Chondrocyte (in vitro differentiated cells): ENCODE data around the gene AQP3. TPM values are rescaled to one million over a fixed set of nuclear protein-coding genes. Genes with fewer than 3 reads are reported as not detected.

Experiments used
- DNase-seq: peaks from one replicate; pipeline ENCODE4 v3.0.0; 2021; ENCODE audit warnings: mixed read lengths, low spot score
- H3K27ac Mint-ChIP-seq: one replicate; pipeline ENCODE4 v1.8.0; 2021; ENCODE audit warnings: mild to moderate bottlenecking, moderate library complexity, mixed read lengths; ENCODE audit not compliant: unreplicated experiment
- H3K27me3 Mint-ChIP-seq: 2 replicates; pipeline ENCODE4 v1.8.0; 2021; ENCODE audit warnings: low read depth, mixed read lengths
- H3K36me3 Mint-ChIP-seq: 2 replicates; pipeline ENCODE4 v1.8.0; 2021; ENCODE audit warnings: low read depth, mixed read lengths
- H3K4me1 Mint-ChIP-seq: 2 replicates; pipeline ENCODE4 v1.8.0; 2021; ENCODE audit warnings: low read depth, mild to moderate bottlenecking, mixed read lengths
- H3K4me3 Mint-ChIP-seq: one replicate; pipeline ENCODE4 v1.8.0; 2021; ENCODE audit warnings: mild to moderate bottlenecking, moderate library complexity, mixed read lengths; ENCODE audit not compliant: unreplicated experiment
- H3K9me3 Mint-ChIP-seq: 2 replicates; pipeline ENCODE4 v1.8.0; 2021; ENCODE audit warnings: low read depth, mixed read lengths
- CTCF ChIP-seq: fragments of 200-600 bp; sonication (generic); IDR thresholded peaks from 2 replicates; pipeline ENCODE4 v1.5.0; 2021; ENCODE audit warnings: antibody characterized with exemption, mild to moderate bottlenecking, moderate library complexity
- total RNA-seq: library from RNA; stranded (reverse); gene quantifications from 3 replicates; pipeline ENCODE4 v1.2.1, GENCODE V29; 2021

Gene AQP3
- total RNA-seq, 1 donor from 2014 or later: 3.6 TPM

- no peak overlapping the region for H3K4me3 Mint-ChIP-seq
- no peak for TF ChIP-seq CTCF
- H3K36me3 Mint-ChIP-seq: no peaks in the 10 kb centered on the region
- H3K27ac Mint-ChIP-seq: no peak overlapping the region
- H3K4me1 Mint-ChIP-seq: peaks cover 3% of the 10 kb centered on the region
- no peaks in the 10 kb centered on the region for H3K9me3 Mint-ChIP-seq
- no peak for DNase-seq
- H3K27me3 Mint-ChIP-seq: peaks cover 5% of the 10 kb centered on the region
These were observed 12.9 kb downstream of the AQP3 start for GRCh38 chr9:33434317-33435105.

GRCh38 chr9:33433871-33434270 is 13.5 kb downstream of the AQP3 start:
- TF ChIP-seq CTCF: no peak
- H3K9me3 Mint-ChIP-seq: no peaks in the 10 kb centered on the region
- no peaks in the 10 kb centered on the region for H3K36me3 Mint-ChIP-seq
- no peak overlapping the region for H3K4me3 Mint-ChIP-seq
- H3K4me1 Mint-ChIP-seq: peaks cover 3% of the 10 kb centered on the region
- DNase-seq: no peak
- peaks cover 5% of the 10 kb centered on the region for H3K27me3 Mint-ChIP-seq
- H3K27ac Mint-ChIP-seq: no peak overlapping the region

GRCh38 chr9:33431420-33431819 is 16.0 kb downstream of the AQP3 start:
- TF ChIP-seq CTCF: no peak
- Mint-ChIP-seq H3K9me3 (no peaks in the 10 kb centered on the region), H3K4me1 (no peaks in the 10 kb centered on the region), H3K4me3 (no peak overlapping the region), H3K36me3 (no peaks in the 10 kb centered on the region), H3K27ac (no peak overlapping the region), H3K27me3 (peaks cover 5% of the 10 kb centered on the region)
- no peak for DNase-seq

GRCh38 chr9:33430942-33431341 is 16.5 kb downstream of the AQP3 start:
- no peak for TF ChIP-seq CTCF
- Mint-ChIP-seq H3K36me3 (no peaks in the 10 kb centered on the region), H3K9me3 (no peaks in the 10 kb centered on the region), H3K27me3 (peaks cover 5% of the 10 kb centered on the region), H3K27ac (no peak overlapping the region), H3K4me1 (no peaks in the 10 kb centered on the region), H3K4me3 (no peak overlapping the region)
- no peak for DNase-seq

DNA sequence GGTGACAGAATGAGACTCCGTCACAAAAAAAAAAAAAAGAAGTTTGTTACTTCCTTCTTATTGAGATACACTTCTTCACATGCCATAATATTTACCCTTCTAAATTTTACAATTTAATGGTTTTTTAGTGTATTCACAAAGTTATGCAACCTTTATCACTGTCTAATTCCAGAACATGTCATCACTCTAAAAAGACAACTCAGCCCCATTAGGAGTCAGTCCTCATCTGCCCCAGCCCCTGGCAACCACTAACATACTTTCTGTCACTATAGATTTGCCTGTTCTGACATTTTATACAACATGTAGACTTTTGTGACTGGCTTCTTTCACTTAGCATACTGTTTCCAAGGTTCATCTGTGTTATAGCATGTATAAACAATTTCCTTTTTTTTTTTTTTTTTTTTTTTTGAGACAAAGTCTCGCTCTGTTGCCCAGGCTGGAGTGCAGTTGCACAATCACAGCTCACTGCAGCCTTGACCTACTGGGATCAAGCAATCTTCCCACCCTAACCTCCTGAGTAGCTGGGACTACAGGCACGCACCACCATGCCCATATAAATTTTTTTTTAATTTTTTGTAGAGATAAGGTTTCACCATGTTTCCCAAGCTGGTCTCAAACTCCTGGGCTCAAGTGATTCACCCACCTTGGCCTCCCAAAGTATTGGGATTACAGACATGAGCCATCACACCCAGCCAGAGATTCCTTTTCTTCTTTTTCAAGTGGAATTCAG is 18.0 kb downstream of the AQP3 start:
- Mint-ChIP-seq H3K9me3 (no peaks in the 10 kb centered on the region), H3K27ac (no peak overlapping the region), H3K4me3 (no peak overlapping the region), H3K4me1 (no peaks in the 10 kb centered on the region), H3K27me3 (no peaks in the 10 kb centered on the region), H3K36me3 (no peaks in the 10 kb centered on the region)
- no peak for TF ChIP-seq CTCF
- no peak for DNase-seq
